Left ventricle myocardium inferior (tissue), 1 donor: ENCODE measurements around the gene CMIP. TPM values are rescaled to one million over a fixed set of nuclear protein-coding genes. Genes with fewer than 3 reads are reported as not detected.

Experiments used
- DNase-seq: peaks from one replicate; pipeline ENCODE4 v3.0.0-alpha.2; 2020
- H3K27ac ChIP-seq: fragments of 200-600 bp; replicated peaks from 2 replicates; pipeline ENCODE4 v1.8.0; 2021
- H3K27me3 ChIP-seq: fragments of 200-600 bp; 2 replicates; pipeline ENCODE4 v1.8.0; 2021; ENCODE audit warnings: low read depth
- H3K36me3 ChIP-seq: fragments of 200-600 bp; 2 replicates; pipeline ENCODE4 v1.8.0; 2021
- H3K4me1 ChIP-seq: fragments of 200-600 bp; 2 replicates; pipeline ENCODE4 v1.8.0; 2021
- H3K4me3 ChIP-seq: fragments of 200-600 bp; 2 replicates; pipeline ENCODE4 v1.8.0; 2021; ENCODE audit warnings: mild to moderate bottlenecking, moderate library complexity
- H3K9me3 ChIP-seq: fragments of 200-600 bp; replicated peaks from 2 replicates; pipeline ENCODE4 v1.8.0; 2021
- CTCF ChIP-seq: fragments of 200-600 bp; IDR thresholded peaks from 2 replicates; pipeline ENCODE4 v1.8.0; 2021; ENCODE audit warnings: antibody characterized with exemption, mild to moderate bottlenecking, borderline replicate concordance
- intact Hi-C: fragments of 100-400 bp; cut with micrococcal nuclease; formaldehyde crosslinking; loops from one replicate; pipeline ENCODE4 v1.11.0; 2022
- total RNA-seq: library from RNA; stranded (reverse); fragmentation: NEBNext Ultra II Directional; extraction: Animal tissue kit (Norgen Biotek cat#: 25700); gene quantifications from one replicate; pipeline ENCODE4 v1.2.1, GENCODE V29; 2021
- donor health status: DM: no; HTN: yes; CAD: no; lungs with severe emphysema.

Gene CMIP
- total RNA-seq, 1 donor from 2014 or later: 11.2 TPM

- intact Hi-C loops: no loop called here
- Histone ChIP-seq H3K36me3 (peaks cover 40% of the 10 kb centered on the region), H3K9me3 (no peaks in the 10 kb centered on the region), H3K4me1 (no peaks in the 10 kb centered on the region), H3K27ac (no peak overlapping the region), H3K4me3 (no peak overlapping the region), H3K27me3 (no peaks in the 10 kb centered on the region)
- no peak for TF ChIP-seq CTCF
- peak; percentile 7 for DNase-seq
Measured at GRCh38 chr16:81710044-81710443, 265.4 kb downstream of the CMIP start.

- no peaks in the 10 kb centered on the region for H3K9me3 ChIP-seq
- peak; percentile 8 for DNase-seq
- no peak for TF ChIP-seq CTCF
- intact Hi-C loops: no loop called here
- H3K27me3 ChIP-seq: no peaks in the 10 kb centered on the region
- no peak overlapping the region for H3K27ac ChIP-seq
- no peak overlapping the region for H3K4me3 ChIP-seq
- H3K4me1 ChIP-seq: peaks cover 2% of the 10 kb centered on the region
- peaks cover 35% of the 10 kb centered on the region for H3K36me3 ChIP-seq
Measured at GRCh38 chr16:81710596-81710995, 266.0 kb downstream of the CMIP start.

GRCh38 chr16:81711657-81712319, 267.2 kb downstream of the CMIP start:
- intact Hi-C loops: no loop called here
- Histone ChIP-seq H3K36me3 (peaks cover 23% of the 10 kb centered on the region), H3K27me3 (no peaks in the 10 kb centered on the region), H3K4me3 (no peak overlapping the region), H3K27ac (no peak overlapping the region), H3K4me1 (peaks cover 6% of the 10 kb centered on the region), H3K9me3 (no peaks in the 10 kb centered on the region)
- DNase-seq: peak; percentile 8
- no peak for TF ChIP-seq CTCF

GRCh38 chr16:81712681-81713080, 268.1 kb downstream of the CMIP start:
- no peak for DNase-seq
- intact Hi-C loops: no loop called here
- no peaks in the 10 kb centered on the region for H3K27me3 ChIP-seq

GRCh38 chr16:81713295-81713772, 268.7 kb downstream of the CMIP start:
- Histone ChIP-seq H3K4me1 (peaks cover 7% of the 10 kb centered on the region), H3K27me3 (no peaks in the 10 kb centered on the region), H3K4me3 (no peak overlapping the region), H3K36me3 (peaks cover 8% of the 10 kb centered on the region), H3K9me3 (no peaks in the 10 kb centered on the region), H3K27ac (no peak overlapping the region)
- no peak for TF ChIP-seq CTCF
- no peak for DNase-seq
- intact Hi-C loops: no loop called here

More at GRCh38 chr16:81712681-81713080, 268.1 kb downstream of the CMIP start:
- H3K4me1 ChIP-seq: peaks cover 6% of the 10 kb centered on the region
- H3K36me3 ChIP-seq: peaks cover 14% of the 10 kb centered on the region
- no peaks in the 10 kb centered on the region for H3K9me3 ChIP-seq
- no peak for TF ChIP-seq CTCF
- H3K27ac ChIP-seq: no peak overlapping the region
- no peak overlapping the region for H3K4me3 ChIP-seq
